A549 treated with CpdA at 1 μM for 4 hours (cell line): ENCODE measurements around the gene CATSPER2. TPM values are rescaled to one million over a fixed set of nuclear protein-coding genes. Genes with fewer than 3 reads are reported as not detected.

Source experiments
- total RNA-seq: library from RNA; stranded (reverse); fragments of 200-300 nt; extraction: Qiagen RNA extraction; gene quantifications from 5 replicates; pipeline ENCODE4 v1.2.3, GENCODE V29; 2022; ENCODE audit warnings: low read depth

The CATSPER2 gene
- total RNA-seq: 0.40 to 3.4 TPM (median 0.84 TPM) in 5 replicates

GRCh38 chr15:43648649-43649429 lies at the start of gene CATSPER2:
CATSPER2 (minus strand) TSS chr15:43648844; CDS start chr15:43648061, 783 bp downstream.

DNA sequence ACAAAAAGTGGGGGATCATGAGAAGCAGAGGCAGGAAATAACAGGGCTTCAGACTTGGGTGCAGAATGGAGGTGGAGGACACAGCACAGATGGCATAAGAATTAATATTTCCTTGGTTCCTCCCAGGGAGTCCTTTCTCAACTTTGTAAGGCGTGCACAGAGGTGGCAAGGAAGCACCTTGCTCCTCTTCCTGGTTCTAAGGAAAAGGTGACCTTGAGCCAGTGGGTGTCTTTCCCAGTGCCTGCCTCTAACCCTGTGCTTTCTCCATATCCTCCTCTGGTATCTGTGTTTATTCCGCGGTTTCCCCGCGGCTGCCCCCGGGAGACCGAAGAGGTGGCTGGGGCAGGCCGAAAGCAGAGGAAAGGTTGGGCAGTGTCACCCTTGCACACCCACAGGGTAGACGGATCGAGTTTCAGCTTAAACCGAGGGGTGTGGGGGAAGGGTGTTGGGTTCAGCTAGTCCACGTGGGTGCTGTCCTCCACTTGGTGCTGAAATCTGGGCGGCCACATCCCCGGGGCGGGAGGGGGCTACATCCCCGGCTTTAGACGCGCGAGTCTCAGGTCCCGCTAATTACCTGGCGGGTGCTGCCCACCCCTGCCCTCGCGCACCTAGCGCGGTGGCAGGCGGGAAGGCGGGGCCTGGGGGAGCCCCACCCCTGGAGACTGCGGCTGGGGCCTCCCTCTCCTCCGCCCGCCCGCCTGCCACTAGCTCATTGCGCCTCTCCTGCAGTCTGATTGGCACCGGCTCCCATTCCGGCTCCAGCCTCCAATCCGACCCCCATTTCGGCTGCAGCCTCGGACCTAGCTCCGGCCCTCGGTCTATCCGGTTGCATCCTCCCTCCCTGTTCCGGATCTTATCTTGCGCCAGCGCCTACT lies 44.7 kb upstream of the CATSPER2 start, which contains the start of gene CKMT1A:
Gene CKMT1A, plus strand, starts transcription at position 712 of the 875 bp plus-strand sequence. CDS start 192 bp downstream, outside the sequence.

GRCh38 chr15:43618700-43619099 lies 29.9 kb downstream of the CATSPER2 start, which contains the start of gene STRC:
STRC (minus strand) TSS chr15:43618800; CDS start chr15:43618722, 78 bp downstream.

DNA sequence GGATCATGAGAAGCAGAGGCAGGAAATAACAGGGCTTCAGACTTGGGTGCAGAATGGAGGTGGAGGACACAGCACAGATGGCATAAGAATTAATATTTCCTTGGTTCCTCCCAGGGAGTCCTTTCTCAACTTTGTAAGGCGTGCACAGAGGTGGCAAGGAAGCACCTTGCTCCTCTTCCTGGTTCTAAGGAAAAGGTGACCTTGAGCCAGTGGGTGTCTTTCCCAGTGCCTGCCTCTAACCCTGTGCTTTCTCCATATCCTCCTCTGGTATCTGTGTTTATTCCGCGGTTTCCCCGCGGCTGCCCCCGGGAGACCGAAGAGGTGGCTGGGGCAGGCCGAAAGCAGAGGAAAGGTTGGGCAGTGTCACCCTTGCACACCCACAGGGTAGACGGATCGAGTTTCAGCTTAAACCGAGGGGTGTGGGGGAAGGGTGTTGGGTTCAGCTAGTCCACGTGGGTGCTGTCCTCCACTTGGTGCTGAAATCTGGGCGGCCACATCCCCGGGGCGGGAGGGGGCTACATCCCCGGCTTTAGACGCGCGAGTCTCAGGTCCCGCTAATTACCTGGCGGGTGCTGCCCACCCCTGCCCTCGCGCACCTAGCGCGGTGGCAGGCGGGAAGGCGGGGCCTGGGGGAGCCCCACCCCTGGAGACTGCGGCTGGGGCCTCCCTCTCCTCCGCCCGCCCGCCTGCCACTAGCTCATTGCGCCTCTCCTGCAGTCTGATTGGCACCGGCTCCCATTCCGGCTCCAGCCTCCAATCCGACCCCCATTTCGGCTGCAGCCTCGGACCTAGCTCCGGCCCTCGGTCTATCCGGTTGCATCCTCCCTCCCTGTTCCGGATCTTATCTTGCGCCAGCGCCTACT lies 55.1 kb downstream of the CATSPER2 start, which contains the start of gene CKMT1B:
Gene CKMT1B, plus strand, starts transcription at position 700 of the 863 bp plus-strand sequence. CDS start 192 bp downstream, outside the sequence.

DNA sequence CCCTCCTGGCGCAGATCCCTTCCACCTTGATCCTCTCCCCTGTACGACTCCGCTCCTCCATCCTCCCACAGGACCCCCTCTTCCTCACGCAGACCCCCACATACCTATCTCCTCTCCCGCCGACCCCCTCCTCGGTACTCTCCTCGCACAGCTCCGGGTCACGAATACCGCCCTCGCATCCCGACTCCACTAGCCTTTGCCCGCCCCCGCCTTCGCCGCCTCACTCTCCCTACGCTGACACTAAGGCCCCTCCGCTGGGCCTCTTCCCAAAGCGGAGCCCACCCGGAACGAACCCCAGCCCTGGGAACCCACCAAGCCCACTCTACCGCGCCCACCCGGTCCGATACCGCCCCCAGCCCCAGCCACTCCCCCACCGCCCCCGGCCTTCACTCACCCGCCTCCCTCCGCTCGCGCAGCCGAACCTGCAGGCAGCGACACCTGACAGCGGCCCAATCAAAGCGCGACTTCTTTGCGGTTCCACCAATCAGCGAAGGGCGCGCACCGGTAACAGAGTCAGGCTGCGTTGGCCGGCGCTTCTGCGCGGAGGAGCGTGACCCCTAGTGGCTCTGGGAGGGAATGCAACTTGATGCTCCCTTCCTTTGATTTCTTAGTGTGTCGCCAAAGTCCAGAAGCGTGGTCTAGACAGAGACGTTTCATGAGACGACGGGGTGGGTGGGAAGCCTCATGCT lies 58.7 kb downstream of the CATSPER2 start, which contains the start of gene PPIP5K1:
Gene PPIP5K1, minus strand, starts transcription at position 431 of the 689 bp plus-strand sequence. CDS start 5,704 bp downstream, outside the sequence.

Other genes starting within 250 kb of the CATSPER2 start
- gene TP53BP1, start 155.7 kb downstream of the CATSPER2 start, total RNA-seq: 18.2 to 22.5 TPM (median 21.3 TPM) in 5 replicates
- 0.70 to 1.0 TPM (median 0.81 TPM) in 5 replicates for gene MAP1A, start 131.2 kb downstream of the CATSPER2 start, total RNA-seq
- gene PPIP5K1, start 58.6 kb downstream of the CATSPER2 start, total RNA-seq: 5.1 to 8.1 TPM (median 5.8 TPM) in 5 replicates
- 2.6 to 7.6 TPM (median 3.8 TPM) in 5 replicates for gene CKMT1B, start 54.8 kb downstream of the CATSPER2 start, total RNA-seq
- 0.09 to 0.45 TPM (median 0.13 TPM) in 5 replicates for gene STRC, start 30.0 kb downstream of the CATSPER2 start, total RNA-seq
- gene CKMT1A, start 45.0 kb upstream of the CATSPER2 start, total RNA-seq: 1.2 to 3.3 TPM (median 2.4 TPM) in 5 replicates
- gene PDIA3, start 97.6 kb upstream of the CATSPER2 start, total RNA-seq: 284 to 371 TPM (median 365 TPM) in 5 replicates
- 1.1 to 2.2 TPM (median 1.6 TPM) in 5 replicates for gene ELL3, start 128.1 kb upstream of the CATSPER2 start, total RNA-seq
- gene SERF2, start 143.5 kb upstream of the CATSPER2 start, total RNA-seq: 438 to 716 TPM (median 681 TPM) in 5 replicates
- gene SERINC4, start 151.4 kb upstream of the CATSPER2 start, total RNA-seq: 0.05 to 0.12 TPM (median 0.08 TPM) in 4 of 5 replicates, not detected in the other
- 3.0 to 6.1 TPM (median 4.8 TPM) in 5 replicates for gene HYPK, start 151.8 kb upstream of the CATSPER2 start, total RNA-seq
- gene MFAP1, start 175.8 kb upstream of the CATSPER2 start, total RNA-seq: 24.9 to 33.6 TPM (median 28.5 TPM) in 5 replicates
- 10.5 to 15.0 TPM (median 12.0 TPM) in 5 replicates for gene WDR76, start 178.2 kb upstream of the CATSPER2 start, total RNA-seq